Gastrocnemius medialis (tissue), 4 donors: ENCODE results near the gene JAML.

Experiments used
- CTCF ChIP-seq, 5 experiments: fragments of 450-650 bp in 3 of 5; fragments of 200-600 bp in 2 of 5; sonication (generic) in 2 of 5; IDR thresholded peaks in 4 of 5; conservative IDR thresholded peaks in 1 of 5; 1 replicate in 4 of 5; 2 replicates in 1 of 5; pipeline ENCODE4 v1.5.1; 2016 to 2019; ENCODE audit warnings: antibody characterized with exemption in 5 of 5, mild to moderate bottlenecking in 3 of 5, moderate library complexity in 3 of 5
- POLR2A ChIP-seq, 2 donors: fragments of 450-650 bp; IDR thresholded peaks; one replicate each; pipeline ENCODE4 v1.6.1; 2017; ENCODE audit warnings: antibody characterized with exemption in 2 of 2, mild to moderate bottlenecking in 2 of 2, moderate library complexity in 2 of 2

DNA sequence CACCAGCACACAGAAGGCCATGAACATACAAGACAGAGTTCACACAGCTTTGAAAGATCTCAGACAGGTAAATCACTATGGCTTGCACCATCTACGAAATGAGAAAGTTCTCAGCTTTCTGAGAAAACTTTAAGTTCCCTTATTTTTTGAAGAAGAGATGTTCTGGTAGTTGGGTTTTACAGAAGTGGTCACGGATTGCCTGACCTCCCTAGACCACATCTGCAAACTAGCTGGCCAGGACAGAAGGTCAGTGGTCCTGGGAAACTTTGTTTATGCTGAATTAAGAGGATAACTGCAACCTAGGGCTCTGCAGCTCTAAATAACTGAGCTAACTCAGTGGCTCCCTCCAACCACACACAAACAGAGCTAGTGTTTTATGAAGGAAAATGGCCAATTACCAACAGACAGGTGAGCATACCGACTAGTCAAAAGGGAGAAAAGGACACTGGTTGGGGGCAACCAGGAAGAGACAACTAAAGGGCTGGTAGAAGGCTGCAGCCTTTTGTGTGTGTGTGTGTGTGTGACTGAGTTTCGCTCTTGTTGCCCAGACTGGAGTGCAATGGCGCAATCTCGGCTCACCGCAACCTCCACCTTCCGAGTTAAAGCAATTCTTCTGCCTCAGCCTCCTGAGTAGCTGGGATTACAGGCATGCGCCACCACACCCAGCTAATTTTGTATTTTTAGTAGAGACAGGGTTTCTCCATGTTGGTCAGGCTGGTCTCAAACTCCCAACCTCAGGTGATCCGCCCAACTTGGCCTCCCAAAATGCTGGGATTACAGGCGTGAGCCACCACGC, 39.8 kb downstream of the JAML start:
- TF ChIP-seq CTCF (IDR thresholded peaks at IDR 0.05 in 4 of 5, conservative IDR thresholded peaks at IDR 0.05 in 1 of 5) (no peak), POLR2A (IDR thresholded peaks at IDR 0.05) (no peak)
